Kidney (tissue), 14 donors: ENCODE measurements around the gene KCNH4. TPM values are rescaled to one million over a fixed set of nuclear protein-coding genes. Genes with fewer than 3 reads are reported as not detected.

Experiments
- DNase-seq, 5 donors: peaks; one replicate each; pipeline ENCODE4 v3.0.0-alpha.2; 2013 to 2020
- FAIRE-seq: peaks from 2 replicates; lab custom pipeline; 2012; peaks lifted over from hg19 to GRCh38; lab: Jason Lieb, UNC
- H3K27ac ChIP-seq, 2 donors: one replicate each; pipeline ENCODE4 v1.7.0; 2013; ENCODE audit warnings: low read depth in 2 of 2, low read length in 2 of 2, inconsistent platforms in 1 of 2
- H3K27me3 ChIP-seq: one replicate; pipeline ENCODE4 v1.7.1; 2013; ENCODE audit warnings: low read length, inconsistent platforms; ENCODE audit not compliant: control insufficient read depth, insufficient read depth
- H3K36me3 ChIP-seq, 3 donors: one replicate each; pipeline versions ENCODE4 v1.7.0 to v1.7.1; 2013; ENCODE audit warnings: low read length in 3 of 3, control low read depth in 1 of 3, inconsistent platforms in 1 of 3; ENCODE audit not compliant: insufficient read depth in 3 of 3, control insufficient read depth in 2 of 3
- H3K4me1 ChIP-seq, 3 donors: one replicate each; pipeline versions ENCODE4 v1.7.0 to v1.7.1; 2013; ENCODE audit warnings: low read length in 3 of 3, inconsistent platforms in 1 of 3, low read depth in 1 of 3; ENCODE audit not compliant: control insufficient read depth in 2 of 3, insufficient read depth in 2 of 3
- H3K4me3 ChIP-seq, 3 donors: one replicate each; pipeline versions ENCODE4 v1.7.0 to v1.8.1; 2013; ENCODE audit warnings: low read length in 3 of 3, control low read depth in 1 of 3, inconsistent platforms in 1 of 3
- H3K9ac ChIP-seq, 3 donors: one replicate each; pipeline versions ENCODE4 v1.7.0 to v1.7.1; 2013; ENCODE audit warnings: low read length in 3 of 3, control low read depth in 1 of 3, inconsistent platforms in 1 of 3
- H3K9me3 ChIP-seq, 3 donors: one replicate each; pipeline versions ENCODE4 v1.7.0 to v1.7.1; 2013; ENCODE audit warnings: low read length in 3 of 3, control low read depth in 1 of 3, inconsistent platforms in 1 of 3; ENCODE audit not compliant: control insufficient read depth in 2 of 3, insufficient read depth in 1 of 3
- intact Hi-C: fragments of 100-400 bp; cut with DNase I; formaldehyde crosslinking; loops from one replicate; pipeline ENCODE4 v1.11.1; 2022
- polyA plus RNA-seq: library from polyadenylated mRNA; stranded (reverse); fragments of 350-450 nt; fragmentation: Illumina TruSeq; extraction: RNeasy Lipid Tissue Mini Kit (QIAGEN cat#74804); gene quantifications from one replicate; pipeline ENCODE4 v1.2.3, GENCODE V29; 2014; ENCODE audit warnings: low read depth, low replicate concordance; ENCODE audit not compliant: insufficient read depth
- total RNA-seq: library from RNA; stranded (reverse); fragmentation: NEBNext Ultra II Directional; extraction: Animal tissue kit (Norgen Biotek cat#: 25700); gene quantifications from one replicate; pipeline ENCODE4 v1.2.1, GENCODE V29; 2021
- TF ChIP-seq, protein P1 (sequence below): IDR thresholded peaks from 3 replicates; pipeline ENCODE4 v1.5.1; 2012; ENCODE audit warnings: mild to moderate bottlenecking, moderate library complexity, borderline replicate concordance; ENCODE audit not compliant: insufficient read depth; ENCODE audit errors: extremely low read depth
- donor health status: control.
- donor health status: control.
- donor health status: control.
- donor health status: control.
- donor health status: control.
- donor health status: DM: yes; HTN: yes; CAD: no.
- donor health status: Normal renal cell carcinoma (clear cell type).

The KCNH4 gene
- total and polyA plus RNA-seq, 2 donors from 2014 or later, result 0.35 TPM; not detected in 1

DNA sequence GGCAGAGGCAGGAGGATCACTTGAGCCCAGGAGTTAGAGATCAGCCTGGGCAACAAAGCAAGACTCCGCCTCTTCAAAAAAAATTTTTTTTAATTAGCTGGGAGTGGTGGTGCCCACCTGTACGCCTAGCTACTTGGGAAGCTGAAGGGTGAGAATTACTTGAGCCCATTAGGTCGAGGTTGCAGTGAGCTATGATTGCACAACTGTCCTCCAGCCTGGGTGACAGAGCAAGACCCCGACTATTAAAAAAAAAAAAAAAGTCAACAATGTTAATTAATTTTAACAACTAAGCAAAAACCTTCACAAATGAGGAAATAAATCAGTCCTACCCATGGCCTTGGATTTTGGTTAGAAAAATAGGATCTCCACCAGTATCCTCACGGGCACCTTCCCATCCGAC, 73.8 kb downstream of the KCNH4 start:
- no peaks in the 10 kb centered on the region for H3K9me3 ChIP-seq
- intact Hi-C loops, result no loop called here
- H3K4me1 ChIP-seq, result peaks cover 0 to 14% (median 8%) of the 10 kb centered on the region in 3 donors
- H3K27me3 ChIP-seq, result no peaks in the 10 kb centered on the region
- no peak overlapping the region for H3K27ac ChIP-seq
- no peak for FAIRE-seq
- no peak overlapping the region for H3K4me3 ChIP-seq
- H3K9ac ChIP-seq, result no peak overlapping the region
- H3K36me3 ChIP-seq, result peaks cover 0 to 19% (median 3%) of the 10 kb centered on the region in 3 donors
- TF ChIP-seq, protein P1, sequence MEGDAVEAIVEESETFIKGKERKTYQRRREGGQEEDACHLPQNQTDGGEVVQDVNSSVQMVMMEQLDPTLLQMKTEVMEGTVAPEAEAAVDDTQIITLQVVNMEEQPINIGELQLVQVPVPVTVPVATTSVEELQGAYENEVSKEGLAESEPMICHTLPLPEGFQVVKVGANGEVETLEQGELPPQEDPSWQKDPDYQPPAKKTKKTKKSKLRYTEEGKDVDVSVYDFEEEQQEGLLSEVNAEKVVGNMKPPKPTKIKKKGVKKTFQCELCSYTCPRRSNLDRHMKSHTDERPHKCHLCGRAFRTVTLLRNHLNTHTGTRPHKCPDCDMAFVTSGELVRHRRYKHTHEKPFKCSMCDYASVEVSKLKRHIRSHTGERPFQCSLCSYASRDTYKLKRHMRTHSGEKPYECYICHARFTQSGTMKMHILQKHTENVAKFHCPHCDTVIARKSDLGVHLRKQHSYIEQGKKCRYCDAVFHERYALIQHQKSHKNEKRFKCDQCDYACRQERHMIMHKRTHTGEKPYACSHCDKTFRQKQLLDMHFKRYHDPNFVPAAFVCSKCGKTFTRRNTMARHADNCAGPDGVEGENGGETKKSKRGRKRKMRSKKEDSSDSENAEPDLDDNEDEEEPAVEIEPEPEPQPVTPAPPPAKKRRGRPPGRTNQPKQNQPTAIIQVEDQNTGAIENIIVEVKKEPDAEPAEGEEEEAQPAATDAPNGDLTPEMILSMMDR, result no peak
- no peak for DNase-seq

Other genes starting within 250 kb of the KCNH4 start
- gene CNP, start 214.3 kb downstream of the KCNH4 start, total RNA-seq, result 87.5 TPM
- 64.0 TPM for gene CNP, start 214.3 kb downstream of the KCNH4 start, polyA plus RNA-seq
- 88.1 TPM for gene DNAJC7, start 163.7 kb downstream of the KCNH4 start, total RNA-seq
- gene DNAJC7, start 163.7 kb downstream of the KCNH4 start, polyA plus RNA-seq, result 141 TPM
- 26.8 TPM for gene NKIRAS2, start 161.1 kb downstream of the KCNH4 start, total RNA-seq
- gene NKIRAS2, start 161.1 kb downstream of the KCNH4 start, polyA plus RNA-seq, result 21.2 TPM
- 3.8 TPM for gene C17orf113, start 130.5 kb downstream of the KCNH4 start, total RNA-seq
- 1.1 TPM for gene C17orf113, start 130.5 kb downstream of the KCNH4 start, polyA plus RNA-seq
- 1.2 TPM for gene ZNF385C, start 82.7 kb downstream of the KCNH4 start, total RNA-seq
- 1.1 TPM for gene ZNF385C, start 82.7 kb downstream of the KCNH4 start, polyA plus RNA-seq
- 27.5 TPM for gene DHX58, start 68.4 kb downstream of the KCNH4 start, total RNA-seq
- gene DHX58, start 68.4 kb downstream of the KCNH4 start, polyA plus RNA-seq, result 22.1 TPM
- 38.6 TPM for gene KAT2A, start 59.8 kb downstream of the KCNH4 start, total RNA-seq
- 38.6 TPM for gene KAT2A, start 59.8 kb downstream of the KCNH4 start, polyA plus RNA-seq
- not detected for gene HSPB9, start 58.3 kb downstream of the KCNH4 start, total RNA-seq
- gene HSPB9, start 58.3 kb downstream of the KCNH4 start, polyA plus RNA-seq, result 0.99 TPM
- 159 TPM for gene RAB5C, start 26.2 kb downstream of the KCNH4 start, total RNA-seq
- 286 TPM for gene RAB5C, start 26.2 kb downstream of the KCNH4 start, polyA plus RNA-seq
- gene HCRT, start 4.3 kb upstream of the KCNH4 start, total RNA-seq, result not detected
- gene HCRT, start 4.3 kb upstream of the KCNH4 start, polyA plus RNA-seq, result not detected
- 41.2 TPM for gene GHDC, start 13.4 kb upstream of the KCNH4 start, total RNA-seq
- gene GHDC, start 13.4 kb upstream of the KCNH4 start, polyA plus RNA-seq, result 37.0 TPM
- gene STAT5B, start 95.2 kb upstream of the KCNH4 start, total RNA-seq, result 68.0 TPM
- gene STAT5B, start 95.2 kb upstream of the KCNH4 start, polyA plus RNA-seq, result 20.4 TPM
- gene STAT5A, start 107.4 kb upstream of the KCNH4 start, total RNA-seq, result 47.9 TPM
- 11.5 TPM for gene STAT5A, start 107.4 kb upstream of the KCNH4 start, polyA plus RNA-seq
- 327 TPM for gene STAT3, start 207.3 kb upstream of the KCNH4 start, total RNA-seq
- 55.6 TPM for gene STAT3, start 207.3 kb upstream of the KCNH4 start, polyA plus RNA-seq
- gene CAVIN1, start 242.1 kb upstream of the KCNH4 start, total RNA-seq, result 204 TPM
- gene CAVIN1, start 242.1 kb upstream of the KCNH4 start, polyA plus RNA-seq, result 67.1 TPM